HG03060 (cell line): ENCODE measurements around the gene ATP8A2.
"Not testable (repeated sequence)": the region's sequence is repeated elsewhere in the genome, so short reads cannot be mapped to it uniquely, and the experiment has no call there.

ENCODE experiments used
- ATAC-seq: cut with Tn5 transposase; IDR thresholded peaks from one replicate; pipeline ENCODE4 v1.9.1; 2021; ENCODE audit warnings: low read depth, moderate number of reproducible peaks; ENCODE audit not compliant: unreplicated experiment

ATP8A2 gene

GRCh38 chr13:25457566-25457965 is 85.8 kb downstream of the ATP8A2 start:
- no peak for ATAC-seq

- ATAC-seq: no peak
Observed at GRCh38 chr13:25462301-25463125, 90.7 kb downstream of the ATP8A2 start.

DNA sequence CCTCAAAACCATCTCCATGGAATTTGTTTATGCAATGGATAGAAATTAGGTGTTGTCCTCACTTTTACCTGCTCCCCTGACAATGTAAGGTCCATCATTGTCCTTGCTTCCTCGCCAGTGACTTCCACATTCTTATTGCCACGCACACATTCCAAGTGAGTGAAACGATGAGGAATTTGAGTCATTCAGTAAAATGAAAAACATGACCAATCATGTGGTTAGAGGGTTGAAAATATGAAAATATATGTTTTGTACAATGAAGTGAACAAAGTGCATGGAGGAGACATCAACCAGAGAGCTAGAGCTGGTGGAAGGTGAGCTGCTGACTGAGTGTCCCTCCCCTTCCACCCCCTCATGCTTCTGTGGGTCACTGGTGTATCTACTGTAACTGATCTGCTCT is 91.7 kb downstream of the ATP8A2 start:
- no peak for ATAC-seq

GRCh38 chr13:25466880-25467279 is 95.1 kb downstream of the ATP8A2 start:
- no peak for ATAC-seq

DNA sequence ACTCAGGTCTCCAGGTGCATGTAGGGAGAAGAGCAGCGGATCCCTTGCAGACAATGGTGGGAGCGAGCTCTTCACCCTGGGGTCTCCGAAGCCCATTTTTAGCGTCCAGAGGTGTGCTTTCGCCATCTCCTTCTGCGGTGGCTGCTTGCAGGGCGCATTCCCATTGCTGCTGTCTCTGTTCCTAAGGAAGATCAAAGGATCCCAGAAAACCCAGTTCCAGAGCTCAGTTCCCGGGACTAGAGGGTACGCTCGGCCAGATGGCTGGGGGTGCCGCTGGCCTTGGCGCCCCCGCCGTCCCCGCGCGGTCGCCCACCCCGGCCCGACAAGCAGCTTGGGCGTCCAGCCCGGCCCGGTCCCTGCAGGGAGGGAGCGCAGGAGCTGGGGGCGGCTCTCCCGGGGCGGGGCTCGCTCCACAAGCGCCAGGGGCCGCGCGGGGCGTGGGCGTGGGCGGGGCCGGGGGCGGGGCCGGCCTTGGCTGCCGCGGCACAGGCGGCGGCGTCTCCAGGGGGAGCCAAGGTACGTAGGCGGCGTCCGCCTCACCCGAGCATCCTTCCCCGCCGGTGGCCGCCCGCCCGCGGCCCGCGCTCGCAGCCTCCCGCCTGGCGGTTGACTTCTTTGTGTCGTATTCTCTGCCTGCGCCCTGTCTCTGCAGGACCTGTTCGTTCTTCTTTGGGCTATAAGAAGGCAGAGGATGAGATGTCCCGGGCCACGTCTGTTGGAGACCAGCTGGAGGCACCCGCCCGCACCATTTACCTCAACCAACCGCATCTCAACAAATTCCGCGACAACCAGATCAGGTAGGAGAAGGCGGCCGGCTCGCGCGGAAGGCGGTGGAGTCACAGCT is 96.8 kb downstream of the ATP8A2 start:
- ATAC-seq: no peak

- no peak for ATAC-seq
Observed at GRCh38 chr13:25469169-25469525, 97.4 kb downstream of the ATP8A2 start.

DNA sequence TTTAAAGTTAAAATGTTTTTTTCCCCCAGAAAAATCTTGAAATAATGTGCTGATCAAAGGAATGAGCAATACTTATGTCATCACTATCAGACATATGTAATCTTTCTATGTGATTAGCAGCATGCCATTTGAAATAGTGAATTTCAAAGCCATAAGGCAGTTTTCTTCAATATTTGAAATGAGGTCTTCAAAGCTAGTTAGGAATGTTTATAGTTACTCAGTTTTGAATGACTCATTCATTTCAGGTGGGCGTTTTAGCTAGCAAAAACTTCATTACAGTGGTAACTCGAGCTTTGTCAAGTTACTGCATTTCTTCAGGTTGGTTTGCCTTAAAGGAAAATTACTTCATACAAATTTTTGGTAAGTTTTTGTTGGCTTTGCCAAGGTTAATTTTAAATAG is 102.1 kb downstream of the ATP8A2 start:
- ATAC-seq: no peak

GRCh38 chr13:25478186-25478585 is 106.4 kb downstream of the ATP8A2 start:
- ATAC-seq: no peak

DNA sequence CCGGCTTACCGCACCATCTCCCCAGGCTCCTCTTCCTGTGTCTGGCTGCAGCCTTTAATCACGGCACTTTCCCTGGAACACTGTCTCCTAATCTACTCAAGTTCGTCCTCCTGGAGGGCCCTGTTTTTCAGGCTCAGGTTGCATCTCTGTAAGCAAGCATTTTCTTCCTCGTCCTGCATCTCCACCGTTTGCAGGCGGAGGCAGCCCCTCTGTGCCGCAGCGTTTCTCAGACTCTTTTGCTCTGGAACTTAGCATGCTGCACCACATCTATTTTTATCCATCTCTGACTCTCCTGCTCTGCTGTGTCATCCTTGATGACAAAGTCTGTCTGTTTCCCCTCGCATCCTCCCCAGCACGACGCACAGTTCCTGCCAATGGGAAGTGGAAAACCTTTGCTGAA is 117.5 kb downstream of the ATP8A2 start:
- no peak for ATAC-seq

DNA sequence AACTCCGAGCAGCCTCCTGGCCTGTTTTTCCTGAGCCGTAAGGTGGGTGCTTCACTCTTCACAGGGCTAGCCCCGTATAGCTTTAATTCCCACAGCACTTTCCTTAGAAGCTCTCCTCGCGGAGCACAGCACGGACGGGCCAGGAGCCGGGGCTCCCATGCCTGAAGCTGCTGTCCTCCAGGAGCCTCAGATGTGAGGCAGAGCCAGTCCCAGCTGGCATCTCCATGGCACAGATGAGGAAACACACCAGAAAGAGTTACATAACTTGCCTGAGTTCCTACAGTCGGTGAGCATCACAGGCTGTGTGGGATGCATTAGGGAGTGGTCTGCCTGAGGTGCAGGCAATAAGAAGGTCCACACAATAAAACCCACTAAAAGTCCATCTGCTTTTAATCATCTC is 118.5 kb downstream of the ATP8A2 start:
- ATAC-seq: no peak

GRCh38 chr13:25493931-25494640 is 122.3 kb downstream of the ATP8A2 start:
- no peak for ATAC-seq

DNA sequence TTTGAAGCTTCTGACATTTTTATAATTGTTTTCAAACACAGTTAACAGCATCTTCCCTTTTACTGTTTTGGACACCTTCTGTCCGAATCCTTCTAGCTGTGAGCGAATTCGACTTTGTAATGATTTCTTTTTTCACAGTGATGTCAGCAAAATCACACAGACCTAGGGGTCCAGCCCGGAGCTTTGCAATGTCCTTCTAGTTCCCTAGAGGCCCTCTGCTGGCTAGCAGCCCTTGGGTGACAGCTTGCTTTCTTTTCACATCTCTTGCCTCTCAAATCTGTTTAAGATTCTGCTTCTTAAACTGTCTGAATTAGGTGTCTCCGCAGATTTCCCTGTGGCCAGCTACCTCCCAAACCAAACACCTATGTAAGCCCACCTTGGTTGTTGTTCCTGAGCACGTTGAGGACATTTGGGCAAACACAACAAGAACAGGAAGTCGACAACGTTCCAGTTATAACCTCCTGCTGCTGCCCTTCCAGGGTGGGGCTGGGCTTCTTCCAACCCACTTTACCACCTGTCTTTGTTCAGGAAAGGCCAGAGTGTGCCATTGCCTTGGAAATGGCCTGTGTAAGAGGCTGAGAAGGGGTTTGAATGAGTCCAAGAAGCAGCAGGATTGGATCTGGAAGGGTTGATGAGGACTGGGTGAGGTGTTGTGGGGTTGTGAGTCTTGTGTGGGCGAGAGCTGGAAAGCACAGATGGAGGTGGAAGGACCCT is 123.1 kb downstream of the ATP8A2 start:
- no peak for ATAC-seq

DNA sequence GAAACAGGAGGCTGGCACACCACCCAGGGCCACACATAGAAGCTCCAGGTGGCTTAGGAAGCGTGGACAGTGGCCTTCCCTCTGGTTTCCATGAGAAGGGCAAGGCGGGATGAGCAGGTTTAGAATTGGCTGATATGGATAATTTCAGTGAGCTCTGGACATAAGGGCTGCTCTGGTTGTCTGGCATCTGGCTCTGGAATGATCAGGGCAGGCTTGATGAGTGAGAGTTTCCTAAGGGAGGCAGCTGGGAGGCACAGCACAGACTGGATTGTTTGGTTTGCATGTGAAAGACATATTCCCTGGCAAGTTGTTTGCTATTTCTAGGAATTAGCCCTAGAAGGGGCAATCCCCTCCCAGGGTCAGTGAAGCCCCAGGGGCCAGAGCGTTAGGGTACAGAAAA is 129.5 kb downstream of the ATP8A2 start:
- no peak for ATAC-seq

- ATAC-seq: no peak
Observed at GRCh38 chr13:25502031-25502430, 130.3 kb downstream of the ATP8A2 start.

GRCh38 chr13:25502551-25502950 is 130.8 kb downstream of the ATP8A2 start:
- no peak for ATAC-seq

DNA sequence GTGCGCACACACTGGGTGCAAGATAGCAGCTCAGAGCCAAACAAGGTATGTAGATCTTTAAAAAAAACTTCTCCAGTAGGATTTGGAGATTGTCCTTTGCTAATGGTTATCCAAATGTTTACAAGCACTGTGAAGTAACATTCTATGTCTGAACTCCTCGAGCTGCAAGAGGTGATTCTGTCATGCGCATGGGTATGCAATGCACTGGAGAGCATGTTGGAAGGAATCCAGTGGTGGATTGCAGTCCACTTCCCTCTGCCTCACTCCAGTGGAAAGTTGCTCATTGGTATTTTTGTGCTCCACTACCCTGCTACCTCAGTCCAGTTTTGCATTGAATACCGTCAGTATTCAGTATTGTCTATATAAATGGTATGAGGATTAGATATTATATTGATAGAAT is 132.1 kb downstream of the ATP8A2 start:
- ATAC-seq: no peak

DNA sequence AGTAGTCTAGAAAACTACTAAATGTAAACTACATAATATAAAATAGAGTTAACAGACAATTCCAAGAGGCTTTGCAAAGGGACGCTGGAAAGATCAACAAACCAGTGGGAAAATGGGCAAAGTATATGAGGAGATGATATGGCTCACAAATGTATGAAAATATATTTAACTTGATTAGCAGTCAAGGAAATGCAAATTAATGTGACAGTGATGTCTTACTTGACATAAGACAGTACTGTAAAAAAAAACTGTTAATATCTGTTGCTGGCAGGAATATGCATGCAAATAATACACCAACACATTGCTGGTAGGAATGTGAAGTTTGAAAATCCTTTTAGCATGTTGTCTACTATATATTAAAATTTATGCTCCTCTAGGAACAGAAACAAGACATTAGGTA is 136.1 kb downstream of the ATP8A2 start:
- ATAC-seq: no peak

- not testable (repeated sequence) for ATAC-seq
Observed at GRCh38 chr13:25513060-25513459, 141.3 kb downstream of the ATP8A2 start.

DNA sequence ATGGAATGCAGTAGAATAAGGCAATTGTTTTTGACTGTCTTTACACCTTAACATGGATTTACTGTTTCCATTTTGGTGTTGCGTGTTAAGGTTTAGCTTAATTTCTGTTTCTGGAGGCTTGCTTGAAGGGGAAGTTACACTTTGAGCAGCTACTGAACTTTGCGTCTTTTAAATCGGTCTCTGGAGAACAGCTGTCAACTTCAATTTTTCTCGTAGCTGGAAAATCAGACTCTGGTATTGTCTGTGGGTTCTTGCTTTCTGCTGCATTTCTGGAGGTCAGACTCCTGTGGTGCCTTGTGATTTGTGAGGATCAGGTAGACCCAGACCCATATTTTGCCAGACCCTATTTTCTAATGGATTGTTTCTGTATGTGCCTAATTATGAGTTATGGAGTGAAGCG is 146.7 kb downstream of the ATP8A2 start:
- ATAC-seq: no peak

GRCh38 chr13:25525884-25526283 is 154.1 kb downstream of the ATP8A2 start:
- ATAC-seq: no peak

DNA sequence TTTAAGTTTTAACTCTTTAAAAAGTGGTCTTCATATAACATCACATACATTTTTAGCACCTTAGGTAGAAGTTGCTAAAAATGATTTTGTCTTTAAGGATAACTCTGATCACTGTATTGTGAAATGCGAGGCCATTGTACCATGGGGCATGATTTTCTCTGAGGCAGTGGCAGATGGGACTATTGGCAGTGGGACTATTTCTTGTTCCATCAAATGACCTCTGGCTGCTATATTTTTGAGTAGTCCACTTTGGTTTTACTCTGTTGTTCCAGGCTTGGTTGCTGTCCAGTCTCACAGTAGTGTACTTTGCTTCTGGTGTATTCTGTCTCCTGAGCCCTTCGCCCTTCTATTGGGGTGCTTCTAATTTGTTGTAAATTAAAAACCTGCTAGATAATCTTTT is 156.5 kb downstream of the ATP8A2 start:
- no peak for ATAC-seq
